ENCODE data around the gene CIAO2A. TPM values are rescaled to one million over a fixed set of nuclear protein-coding genes. Genes with fewer than 3 reads are reported as not detected.

CIAO2A gene
- polyA plus RNA-seq, 1 experiment, result 75.8 TPM

- CTCF ChIA-PET, result interaction anchor here (0.9 to 1.1 kb wide), 2 partner anchors 20 to 81 kb away, joined by 3 to 5 read pairs; partner anchors contain the start of gene DAPK2
- no peak for DNase-seq (ENCODE audit: low read depth, low spot score)
- no peak overlapping the region for H3K4me3 ChIP-seq (ENCODE audit: low read depth, low read length)
- POLR2A ChIA-PET, result no interaction called here
- no peaks in the 10 kb centered on the region for H3K9me3 ChIP-seq (ENCODE audit: control insufficient read depth, insufficient read depth, low read length)
- H3K27me3 ChIP-seq (ENCODE audit: control insufficient read depth, insufficient read depth, low read length), result peaks cover 16% of the 10 kb centered on the region
- H3K27ac ChIP-seq (ENCODE audit: low read depth, low read length), result no peak overlapping the region
- TF ChIP-seq CTCF (IDR thresholded peaks at IDR 0.05; ENCODE audit: low read depth, low read length), result no peak
These were observed 67.0 kb downstream of the CIAO2A start for GRCh38 chr15:64026591-64026990.

- H3K27ac ChIP-seq (ENCODE audit: low read depth, low read length), result no peak overlapping the region
- POLR2A ChIA-PET, result no interaction called here
- no peak overlapping the region for H3K4me3 ChIP-seq (ENCODE audit: low read depth, low read length)
- DNase-seq (ENCODE audit: low read depth, low spot score), result no peak
- H3K9me3 ChIP-seq (ENCODE audit: control insufficient read depth, insufficient read depth, low read length), result peaks cover 6% of the 10 kb centered on the region; the same call in 1 of the 2 replicates
- H3K27me3 ChIP-seq (ENCODE audit: control insufficient read depth, insufficient read depth, low read length), result peaks cover 25% of the 10 kb centered on the region
- no peak for TF ChIP-seq CTCF (IDR thresholded peaks at IDR 0.05; ENCODE audit: low read depth, low read length)
- CTCF ChIA-PET, result no interaction called here
These were observed 69.2 kb downstream of the CIAO2A start for GRCh38 chr15:64024172-64025050.

DNA sequence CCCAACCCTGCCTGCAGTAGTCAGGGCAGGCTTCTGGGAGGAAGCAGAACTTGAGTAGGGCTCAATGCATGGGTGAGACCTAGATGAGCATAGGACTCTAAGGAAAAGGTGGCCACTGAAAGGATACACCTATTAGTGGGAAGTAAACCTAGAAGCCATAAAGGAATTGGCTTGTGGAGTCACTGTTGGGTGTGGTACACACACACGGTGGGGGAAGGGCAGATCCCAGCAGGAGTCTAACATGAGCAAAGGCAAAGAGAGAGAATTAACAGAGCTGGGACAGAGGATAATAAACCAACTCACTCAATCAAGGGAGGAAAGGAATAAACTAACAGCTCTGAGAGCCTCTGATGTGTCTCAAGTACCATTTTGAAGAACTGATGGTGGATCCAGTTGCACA is 70.4 kb downstream of the CIAO2A start:
- POLR2A ChIA-PET, result no interaction called here
- peaks cover 6% of the 10 kb centered on the region; the same call in 1 of the 2 replicates for H3K9me3 ChIP-seq (ENCODE audit: control insufficient read depth, insufficient read depth, low read length)
- H3K4me3 ChIP-seq (ENCODE audit: low read depth, low read length), result no peak overlapping the region
- DNase-seq (ENCODE audit: low read depth, low spot score), result no peak
- TF ChIP-seq CTCF (IDR thresholded peaks at IDR 0.05; ENCODE audit: low read depth, low read length), result no peak
- H3K27me3 ChIP-seq (ENCODE audit: control insufficient read depth, insufficient read depth, low read length), result peaks cover 29% of the 10 kb centered on the region
- CTCF ChIA-PET, result no interaction called here
- H3K27ac ChIP-seq (ENCODE audit: low read depth, low read length), result no peak overlapping the region

DNA sequence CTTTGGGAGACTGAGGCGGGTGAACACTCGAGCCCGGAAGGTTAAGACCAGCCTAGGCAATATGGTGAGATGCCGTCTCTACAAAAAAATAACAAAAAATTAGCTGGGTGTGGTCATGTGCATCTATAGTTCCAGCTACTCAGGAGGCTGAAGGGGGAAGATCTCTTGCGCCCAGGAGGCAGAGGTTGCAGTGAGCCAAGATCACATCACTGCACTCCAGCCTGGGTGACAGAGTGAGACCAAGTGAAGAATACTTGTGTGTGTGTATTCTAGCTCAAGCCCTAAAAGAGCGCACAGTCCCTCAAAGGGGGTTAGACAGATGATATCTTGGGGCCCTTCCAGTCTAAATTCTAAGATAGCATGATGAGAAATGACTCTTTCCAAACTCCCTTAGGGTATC is 71.1 kb downstream of the CIAO2A start:
- no peak overlapping the region for H3K4me3 ChIP-seq (ENCODE audit: low read depth, low read length)
- DNase-seq (ENCODE audit: low read depth, low spot score), result no peak
- TF ChIP-seq CTCF (IDR thresholded peaks at IDR 0.05; ENCODE audit: low read depth, low read length), result no peak
- POLR2A ChIA-PET, result no interaction called here
- peaks cover 29% of the 10 kb centered on the region for H3K27me3 ChIP-seq (ENCODE audit: control insufficient read depth, insufficient read depth, low read length)
- CTCF ChIA-PET, result no interaction called here
- no peak overlapping the region for H3K27ac ChIP-seq (ENCODE audit: low read depth, low read length)
- H3K9me3 ChIP-seq (ENCODE audit: control insufficient read depth, insufficient read depth, low read length), result peaks cover 6% of the 10 kb centered on the region; the same call in 1 of the 2 replicates

Small RNAs within 50 kb of the gene (small RNA-seq; reads per million reads assigned to genes)
- gene RF00019 (ENCODE audit: insufficient read length, low read depth), result not detected

Other genes with a start within 250 kb of the CIAO2A start
- gene DAPK2, start 47.4 kb downstream of the CIAO2A start, polyA plus RNA-seq (2011; rRNA removed), result 0.42 and 0.57 TPM in 2 replicates
- gene SNX1, start 2.1 kb upstream of the CIAO2A start, polyA plus RNA-seq (2011; rRNA removed), result 77.6 and 78.6 TPM in 2 replicates
- gene SNX22, start 57.9 kb upstream of the CIAO2A start, polyA plus RNA-seq (2011; rRNA removed), result 0.06 and 0.10 TPM in 2 replicates
- 1,298 and 1,311 TPM in 2 replicates for gene PPIB, start 69.2 kb upstream of the CIAO2A start, polyA plus RNA-seq (2011; rRNA removed)

Data from AG04450 (cell line).